SK-N-SH treated with all-trans-retinoic acid at 6 μM for 48 hours (cell line): ENCODE results near the gene MYLK.

Experiments used
- ATAC-seq: fragments of 200-7000 bp; cut with Tn5 transposase; 3 replicates; pipeline ENCODE4 v1.9.1; 2020; ENCODE audit warnings: mild to moderate bottlenecking, moderate library complexity
- ARNTL ChIP-seq: fragments of 450-650 bp; formaldehyde crosslinking; IDR thresholded peaks from 2 replicates; pipeline ENCODE4 v1.5.0; 2020; ENCODE audit warnings: low read depth, mild to moderate bottlenecking, moderate library complexity, borderline replicate concordance
- BACH2 ChIP-seq: fragments of 250-450 bp; sonication (Bioruptor Pico); IDR thresholded peaks from 2 replicates; pipeline ENCODE4 v1.9.0; 2021; ENCODE audit warnings: mild to moderate bottlenecking, borderline replicate concordance
- CSDC2 ChIP-seq: fragments of 250-450 bp; sonication (Bioruptor Pico); IDR thresholded peaks from 2 replicates; pipeline ENCODE4 v1.5.0; 2020; ENCODE audit warnings: mild to moderate bottlenecking, moderate library complexity
- ESRRG ChIP-seq: fragments of 250-450 bp; sonication (Bioruptor Pico); IDR thresholded peaks from 2 replicates; pipeline ENCODE4 v1.6.1; 2021; ENCODE audit warnings: mild to moderate bottlenecking
- GLIS3 ChIP-seq: fragments of 250-450 bp; sonication (Bioruptor Pico); IDR thresholded peaks from 2 replicates; pipeline ENCODE4 v1.5.0; 2020; ENCODE audit warnings: mild to moderate bottlenecking, moderate library complexity
- ISL1 ChIP-seq: fragments of 250-450 bp; sonication (Bioruptor Pico); IDR thresholded peaks from 2 replicates; pipeline ENCODE4 v2.1.2; 2022; ENCODE audit warnings: mild to moderate bottlenecking, moderate library complexity
- OSR1 ChIP-seq: fragments of 250-450 bp; sonication (Bioruptor Pico); IDR thresholded peaks from 2 replicates; pipeline ENCODE4 v1.8.0; 2022; ENCODE audit warnings: moderate library complexity, mild to moderate bottlenecking, inconsistent platforms
- PPARA ChIP-seq: fragments of 250-450 bp; sonication (Bioruptor Pico); IDR thresholded peaks from 2 replicates; pipeline ENCODE4 v1.5.0; 2020; ENCODE audit warnings: mild to moderate bottlenecking, borderline replicate concordance
- RARB ChIP-seq: fragments of 250-450 bp; sonication (Bioruptor Pico); IDR thresholded peaks from 2 replicates; pipeline ENCODE4 v1.8.0; 2021; ENCODE audit warnings: mild to moderate bottlenecking, moderate library complexity
- SNAI2 ChIP-seq: fragments of 250-450 bp; sonication (Bioruptor Pico); IDR thresholded peaks from 2 replicates; pipeline ENCODE4 v1.5.0; 2020; ENCODE audit warnings: mild to moderate bottlenecking, moderate library complexity
- TCF4 ChIP-seq: fragments of 250-450 bp; sonication (Bioruptor Pico); IDR thresholded peaks from 2 replicates; pipeline ENCODE4 v1.8.0; 2021; ENCODE audit warnings: mild to moderate bottlenecking, moderate library complexity, borderline replicate concordance
- TOX ChIP-seq: fragments of 250-450 bp; sonication (Bioruptor Pico); IDR thresholded peaks from 2 replicates; pipeline ENCODE4 v1.8.0; 2021; ENCODE audit warnings: mild to moderate bottlenecking, moderate library complexity, borderline replicate concordance
- ZC3H10 ChIP-seq: fragments of 250-450 bp; sonication (Bioruptor Pico); IDR thresholded peaks from 2 replicates; pipeline ENCODE4 v1.5.1; 2021; ENCODE audit warnings: mild to moderate bottlenecking, moderate library complexity
- ZFP3 ChIP-seq: fragments of 250-450 bp; sonication (Bioruptor Pico); IDR thresholded peaks from 2 replicates; pipeline ENCODE4 v1.5.0; 2020; ENCODE audit warnings: mild to moderate bottlenecking, moderate library complexity
- ZFP30 ChIP-seq: fragments of 450-650 bp; formaldehyde crosslinking; IDR thresholded peaks from 2 replicates; pipeline ENCODE4 v1.5.0; 2022; ENCODE audit warnings: mild to moderate bottlenecking, moderate library complexity
- ZNF565 ChIP-seq: fragments of 450-650 bp; formaldehyde crosslinking; conservative IDR thresholded peaks from 2 replicates; pipeline ENCODE4 v1.5.0; 2020; ENCODE audit warnings: low read depth, mild to moderate bottlenecking, moderate library complexity
- ZNF8 ChIP-seq: fragments of 450-650 bp; formaldehyde crosslinking; IDR thresholded peaks from 2 replicates; pipeline ENCODE4 v1.5.0; 2020; ENCODE audit warnings: mild to moderate bottlenecking, moderate library complexity
- TF ChIP-seq, protein P1 (sequence below): fragments of 250-450 bp; sonication (Bioruptor Pico); IDR thresholded peaks from 2 replicates; pipeline ENCODE4 v1.8.0; 2020; ENCODE audit warnings: mild to moderate bottlenecking, moderate library complexity, borderline replicate concordance
- TF ChIP-seq, protein P2 (sequence below): fragments of 250-450 bp; sonication (Bioruptor Pico); IDR thresholded peaks from 2 replicates; pipeline ENCODE4 v1.5.1; 2020; ENCODE audit warnings: low read depth, mild to moderate bottlenecking, moderate library complexity
- TF ChIP-seq, protein P3 (sequence below): fragments of 250-450 bp; sonication (Bioruptor Pico); IDR thresholded peaks from 2 replicates; pipeline ENCODE4 v1.8.0; 2021; ENCODE audit warnings: low read depth, mild to moderate bottlenecking, moderate library complexity, borderline replicate concordance
- TF ChIP-seq, protein P4 (sequence below): fragments of 250-450 bp; sonication (Bioruptor Pico); IDR thresholded peaks from 2 replicates; pipeline ENCODE4 v1.5.1; 2021; ENCODE audit warnings: mild to moderate bottlenecking, moderate library complexity

MYLK gene

DNA sequence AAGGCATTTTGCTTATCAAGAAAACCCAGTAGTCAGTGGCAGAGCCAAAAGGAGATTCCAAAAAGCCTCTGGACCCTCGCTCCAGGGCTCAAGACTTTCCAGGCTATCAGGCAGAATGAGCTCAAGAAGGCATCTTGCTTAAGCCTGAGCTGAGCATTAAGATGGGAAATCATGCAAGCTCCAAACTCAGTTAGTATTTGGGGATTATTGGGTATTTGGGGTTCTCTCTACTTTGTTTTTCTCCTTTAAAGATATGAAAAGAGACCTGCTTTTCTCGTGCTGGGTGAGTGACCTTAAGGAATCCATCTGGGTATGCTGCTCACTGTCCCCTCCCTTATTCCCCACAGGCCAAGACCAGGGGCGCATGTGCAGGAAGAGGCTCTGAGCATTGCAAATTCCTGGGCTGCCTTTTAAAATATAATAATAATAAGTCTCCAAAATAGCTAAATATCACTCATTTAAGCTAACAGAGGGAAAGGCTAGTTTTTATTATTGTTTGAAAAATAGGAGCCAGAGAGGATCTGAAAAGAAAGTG lies 223.9 kb downstream of the MYLK start:
- TF ChIP-seq ESRRG (no peak), PPARA (CRISPR knock-in tag) (no peak), RARB (CRISPR knock-in tag) (no peak), ZNF8 (no peak), ZC3H10 (no peak), ZNF565 (CRISPR knock-in tag) (no peak), SNAI2 (no peak), CSDC2 (no peak), ARNTL (CRISPR knock-in tag) (no peak), OSR1 (CRISPR knock-in tag) (no peak), ZFP30 (CRISPR knock-in tag) (no peak), TOX (CRISPR knock-in tag) (no peak), ZFP3 (no peak)
- TF ChIP-seq, protein P1, sequence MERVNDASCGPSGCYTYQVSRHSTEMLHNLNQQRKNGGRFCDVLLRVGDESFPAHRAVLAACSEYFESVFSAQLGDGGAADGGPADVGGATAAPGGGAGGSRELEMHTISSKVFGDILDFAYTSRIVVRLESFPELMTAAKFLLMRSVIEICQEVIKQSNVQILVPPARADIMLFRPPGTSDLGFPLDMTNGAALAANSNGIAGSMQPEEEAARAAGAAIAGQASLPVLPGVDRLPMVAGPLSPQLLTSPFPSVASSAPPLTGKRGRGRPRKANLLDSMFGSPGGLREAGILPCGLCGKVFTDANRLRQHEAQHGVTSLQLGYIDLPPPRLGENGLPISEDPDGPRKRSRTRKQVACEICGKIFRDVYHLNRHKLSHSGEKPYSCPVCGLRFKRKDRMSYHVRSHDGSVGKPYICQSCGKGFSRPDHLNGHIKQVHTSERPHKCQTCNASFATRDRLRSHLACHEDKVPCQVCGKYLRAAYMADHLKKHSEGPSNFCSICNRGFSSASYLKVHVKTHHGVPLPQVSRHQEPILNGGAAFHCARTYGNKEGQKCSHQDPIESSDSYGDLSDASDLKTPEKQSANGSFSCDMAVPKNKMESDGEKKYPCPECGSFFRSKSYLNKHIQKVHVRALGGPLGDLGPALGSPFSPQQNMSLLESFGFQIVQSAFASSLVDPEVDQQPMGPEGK, result no peak
- TF ChIP-seq, protein P2, sequence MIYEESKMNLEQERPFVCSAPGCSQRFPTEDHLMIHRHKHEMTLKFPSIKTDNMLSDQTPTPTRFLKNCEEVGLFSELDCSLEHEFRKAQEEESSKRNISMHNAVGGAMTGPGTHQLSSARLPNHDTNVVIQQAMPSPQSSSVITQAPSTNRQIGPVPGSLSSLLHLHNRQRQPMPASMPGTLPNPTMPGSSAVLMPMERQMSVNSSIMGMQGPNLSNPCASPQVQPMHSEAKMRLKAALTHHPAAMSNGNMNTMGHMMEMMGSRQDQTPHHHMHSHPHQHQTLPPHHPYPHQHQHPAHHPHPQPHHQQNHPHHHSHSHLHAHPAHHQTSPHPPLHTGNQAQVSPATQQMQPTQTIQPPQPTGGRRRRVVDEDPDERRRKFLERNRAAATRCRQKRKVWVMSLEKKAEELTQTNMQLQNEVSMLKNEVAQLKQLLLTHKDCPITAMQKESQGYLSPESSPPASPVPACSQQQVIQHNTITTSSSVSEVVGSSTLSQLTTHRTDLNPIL (CRISPR knock-in tag), result no peak
- TF ChIP-seq, protein P3, sequence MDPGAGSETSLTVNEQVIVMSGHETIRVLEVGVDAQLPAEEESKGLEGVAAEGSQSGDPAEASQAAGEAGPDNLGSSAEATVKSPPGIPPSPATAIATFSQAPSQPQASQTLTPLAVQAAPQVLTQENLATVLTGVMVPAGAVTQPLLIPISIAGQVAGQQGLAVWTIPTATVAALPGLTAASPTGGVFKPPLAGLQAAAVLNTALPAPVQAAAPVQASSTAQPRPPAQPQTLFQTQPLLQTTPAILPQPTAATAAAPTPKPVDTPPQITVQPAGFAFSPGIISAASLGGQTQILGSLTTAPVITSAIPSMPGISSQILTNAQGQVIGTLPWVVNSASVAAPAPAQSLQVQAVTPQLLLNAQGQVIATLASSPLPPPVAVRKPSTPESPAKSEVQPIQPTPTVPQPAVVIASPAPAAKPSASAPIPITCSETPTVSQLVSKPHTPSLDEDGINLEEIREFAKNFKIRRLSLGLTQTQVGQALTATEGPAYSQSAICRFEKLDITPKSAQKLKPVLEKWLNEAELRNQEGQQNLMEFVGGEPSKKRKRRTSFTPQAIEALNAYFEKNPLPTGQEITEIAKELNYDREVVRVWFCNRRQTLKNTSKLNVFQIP (CRISPR knock-in tag), result no peak
- TF ChIP-seq, protein P4, sequence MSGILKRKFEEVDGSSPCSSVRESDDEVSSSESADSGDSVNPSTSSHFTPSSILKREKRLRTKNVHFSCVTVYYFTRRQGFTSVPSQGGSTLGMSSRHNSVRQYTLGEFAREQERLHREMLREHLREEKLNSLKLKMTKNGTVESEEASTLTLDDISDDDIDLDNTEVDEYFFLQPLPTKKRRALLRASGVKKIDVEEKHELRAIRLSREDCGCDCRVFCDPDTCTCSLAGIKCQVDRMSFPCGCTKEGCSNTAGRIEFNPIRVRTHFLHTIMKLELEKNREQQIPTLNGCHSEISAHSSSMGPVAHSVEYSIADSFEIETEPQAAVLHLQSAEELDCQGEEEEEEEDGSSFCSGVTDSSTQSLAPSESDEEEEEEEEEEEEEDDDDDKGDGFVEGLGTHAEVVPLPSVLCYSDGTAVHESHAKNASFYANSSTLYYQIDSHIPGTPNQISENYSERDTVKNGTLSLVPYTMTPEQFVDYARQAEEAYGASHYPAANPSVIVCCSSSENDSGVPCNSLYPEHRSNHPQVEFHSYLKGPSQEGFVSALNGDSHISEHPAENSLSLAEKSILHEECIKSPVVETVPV (CRISPR knock-in tag), result no peak
- TF ChIP-seq, all 23 proteins: peak for 0
- ATAC-seq, result no peak

DNA sequence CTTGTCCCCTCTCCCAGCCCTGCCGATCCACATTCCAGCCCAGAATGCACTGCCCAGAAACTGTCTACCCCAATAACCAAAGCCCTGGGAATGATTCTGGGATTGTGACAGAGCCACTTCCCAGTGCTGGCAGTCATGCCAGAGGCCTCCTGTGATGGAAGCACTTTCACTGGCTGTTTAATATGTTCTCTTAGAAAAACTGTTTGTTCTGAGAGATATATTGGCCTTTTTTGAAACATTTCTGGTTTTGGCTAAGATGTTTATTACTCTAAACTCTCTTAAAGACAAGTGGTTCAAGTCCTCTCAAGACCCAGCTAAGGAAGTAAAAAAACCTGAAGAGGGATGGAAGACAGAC lies 225.3 kb downstream of the MYLK start:
- ATAC-seq, result peak; percentile 16; the same call in 2 of the 3 replicates
- no peak for TF ChIP-seq RARB (CRISPR knock-in tag)
- TF ChIP-seq TOX (CRISPR knock-in tag), result peak; percentile 39; the same call in 1 of the 2 replicates

DNA sequence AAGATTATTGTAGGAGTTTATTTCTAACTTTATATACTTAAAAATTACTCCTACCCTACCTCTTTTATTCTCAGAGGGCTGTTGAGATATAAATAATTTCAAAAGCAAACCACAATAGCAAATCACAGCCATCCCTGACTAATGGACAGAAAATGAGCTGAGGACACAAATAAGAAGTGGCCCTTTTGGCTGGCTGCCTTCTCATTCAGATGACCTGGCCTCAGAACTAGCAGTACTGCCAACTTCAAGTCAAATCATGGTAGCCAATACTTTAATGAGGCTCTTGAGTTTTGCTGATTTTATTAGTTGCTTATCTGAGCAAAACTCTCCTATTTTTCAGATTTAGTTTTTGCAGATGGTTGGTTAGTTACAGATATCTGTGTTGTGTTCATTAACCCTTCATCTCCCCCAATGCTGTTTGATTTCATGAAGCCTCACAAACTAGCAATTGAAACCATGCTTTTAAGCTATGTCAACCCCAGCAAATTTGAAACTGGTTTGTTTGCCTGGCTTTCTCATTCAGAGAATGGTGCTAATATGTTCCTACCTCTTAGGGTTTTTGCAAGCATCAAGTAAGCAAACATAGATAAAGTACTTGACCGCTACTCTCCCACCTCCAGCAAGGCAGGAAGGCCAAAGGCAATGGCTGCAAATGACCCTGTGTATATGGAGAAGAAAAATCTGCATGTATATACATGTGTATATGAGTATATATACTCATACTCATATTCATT lies 225.8 kb downstream of the MYLK start:
- TF ChIP-seq ISL1 (CRISPR knock-in tag) (no peak), GLIS3 (CRISPR knock-in tag) (no peak), ESRRG (no peak), ZNF8 (no peak), TCF4 (no peak), BACH2 (CRISPR knock-in tag) (no peak), ZC3H10 (no peak)
- TF ChIP-seq, protein P4 (CRISPR knock-in tag), result no peak
- peak; percentile 7; the same call in 2 of the 3 replicates for ATAC-seq

DNA sequence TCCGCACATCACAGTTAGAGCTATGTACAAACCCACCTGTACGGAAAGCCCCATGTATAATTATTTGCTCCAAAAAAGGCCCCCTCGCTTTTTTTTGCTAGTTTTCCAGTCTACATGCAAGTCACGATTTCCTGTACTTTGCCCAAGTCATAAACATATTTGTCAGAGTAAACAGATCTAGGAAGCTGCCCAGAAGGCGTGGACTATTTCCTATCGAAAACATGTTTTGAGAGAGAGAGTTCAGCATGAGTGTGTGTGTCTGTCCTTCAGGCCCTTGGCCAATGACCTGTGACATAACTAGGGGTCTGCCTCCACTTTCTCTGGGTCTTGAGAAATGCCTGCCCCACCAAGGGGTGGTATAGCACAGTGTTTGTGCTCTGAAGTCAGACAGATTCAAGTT lies 226.6 kb downstream of the MYLK start:
- TF ChIP-seq, protein P2 (CRISPR knock-in tag), result no peak
- TF ChIP-seq, protein P4 (CRISPR knock-in tag), result no peak
- no peak for ATAC-seq
